HepG2 (cell line): ENCODE data around the gene EPB41L5. TPM values are rescaled to one million over a fixed set of nuclear protein-coding genes. Genes with fewer than 3 reads are reported as not detected.

Experiments
- ATAC-seq: fragments of 200-7000 bp; cut with Tn5 transposase; 3 replicates; pipeline ENCODE4 v1.9.1; 2020; ENCODE audit warnings: mild to moderate bottlenecking, moderate library complexity
- Bru-seq: library from RNA; stranded (reverse); fragments of 400-500 nt; gene quantifications from one replicate; lab custom pipeline; 2021; lab: Mats Ljungman, UMichigan
- BruChase-seq, 2 experiments: library from RNA; stranded (reverse); fragments of 400-500 nt; gene quantifications; one replicate each; lab custom pipeline; 2021; lab: Mats Ljungman, UMichigan
- BruUV-seq: library from RNA; stranded (reverse); fragments of 400-500 nt; replicated peaks from 2 replicates; lab custom pipeline; 2021; lab: Mats Ljungman, UMichigan
- CTCF ChIA-PET: fragments of 300-600 bp; formaldehyde crosslinking; extraction: SDS; loops from one replicate; lab custom pipeline; 2021; ENCODE audit warnings: low total read pairs, inconsistent platforms, low intra/inter-chr PET ratio; lab: Yijun Ruan, JAX
- POLR2A ChIA-PET: fragments of 350-600 bp; sonication (Branson Sonifier 250); formaldehyde crosslinking; loops from one replicate; lab custom pipeline; 2020; ENCODE audit warnings: antibody characterized with exemption, inconsistent platforms; lab: Yijun Ruan, JAX
- DNase-seq: peaks from one replicate; pipeline ENCODE4 v3.0.0-alpha.2; 2015; ENCODE audit warnings: low spot score
- FAIRE-seq: peaks from 3 replicates; lab custom pipeline; 2011; peaks lifted over from hg19 to GRCh38; lab: Jason Lieb, UNC
- H2AFZ ChIP-seq: one replicate; pipeline ENCODE4 v1.6.1; 2011; ENCODE audit warnings: low read length, inconsistent platforms
- H3K27ac ChIP-seq: fragments of 300-600 bp; 3 replicates; pipeline ENCODE4 v1.8.0; 2011; ENCODE audit warnings: mixed run types, mild to moderate bottlenecking, mixed read lengths, low read length, inconsistent platforms; ENCODE audit not compliant: insufficient read depth; ENCODE audit errors: extremely low read length
- H3K27me3 ChIP-seq, 2 experiments: fragments of 200-600 bp in 1 of 2; 2 replicates in 1 of 2; 3 replicates in 1 of 2; pipeline versions ENCODE4 v1.6.0 to v1.8.0; 2011; ENCODE audit warnings: low read length in 2 of 2, mild to moderate bottlenecking in 2 of 2, moderate library complexity in 2 of 2, inconsistent platforms in 1 of 2; ENCODE audit not compliant: insufficient read depth in 2 of 2, control insufficient read depth in 1 of 2
- H3K36me3 ChIP-seq, 2 experiments: fragments of 200-600 bp in 1 of 2; replicated peaks in 1 of 2; 2 replicates in 1 of 2; 3 replicates in 1 of 2; pipeline versions ENCODE4 v1.5.1 to v1.8.0; 2011; ENCODE audit warnings: low read length in 2 of 2, inconsistent platforms in 1 of 2; ENCODE audit not compliant: insufficient read depth in 2 of 2, control insufficient read depth in 1 of 2
- H3K4me1 ChIP-seq: 2 replicates; pipeline ENCODE4 v1.5.1; 2012; ENCODE audit warnings: low read length, inconsistent platforms; ENCODE audit not compliant: insufficient read depth
- H3K4me2 ChIP-seq: 2 replicates; pipeline ENCODE4 v1.6.0; 2011; ENCODE audit warnings: low read depth, low read length, inconsistent platforms
- H3K4me3 ChIP-seq, 3 experiments: fragments of 200-600 bp in 1 of 3; sonication (generic), shearing (Covaris generic) in 1 of 3; replicated peaks in 1 of 3; 2 replicates each; pipeline ENCODE4 v1.5.1; 2011 to 2016; ENCODE audit warnings: low read length in 3 of 3, inconsistent platforms in 2 of 3, low read depth in 2 of 3, mild to moderate bottlenecking in 2 of 3, control low read depth in 1 of 3, mixed read lengths in 1 of 3; ENCODE audit not compliant: insufficient read depth in 1 of 3
- H3K79me2 ChIP-seq: one replicate; pipeline ENCODE4 v1.6.1; 2011; ENCODE audit warnings: low read length, inconsistent platforms; ENCODE audit not compliant: insufficient read depth
- H3K9ac ChIP-seq: 2 replicates; pipeline ENCODE4 v1.6.0; 2011; ENCODE audit warnings: mild to moderate bottlenecking, low read depth, low read length, inconsistent platforms; ENCODE audit not compliant: insufficient read depth
- H3K9me3 ChIP-seq: 2 replicates; pipeline ENCODE4 v1.5.1; 2012; ENCODE audit warnings: mild to moderate bottlenecking, low read length
- H4K20me1 ChIP-seq: 2 replicates; pipeline ENCODE4 v1.6.0; 2011; ENCODE audit warnings: inconsistent platforms, mild to moderate bottlenecking, low read length, moderate library complexity; ENCODE audit not compliant: insufficient read depth
- ELF3 ChIP-seq: IDR thresholded peaks from 2 replicates; pipeline ENCODE4 v1.6.1; 2016; ENCODE audit warnings: missing genetic modification reagents, missing compliant biosample characterization
- EP300 ChIP-seq, 3 experiments: sonication (generic) in 1 of 3; formaldehyde crosslinking in 1 of 3; IDR thresholded peaks; 2 replicates each; pipeline versions ENCODE4 v1.5.1 to v1.6.1; 2011 to 2020; ENCODE audit warnings: low read depth in 2 of 3, low read length in 2 of 3, borderline replicate concordance in 1 of 3, improper control_type of control experiment in 1 of 3, mild to moderate bottlenecking in 1 of 3, missing genetic modification reagents in 1 of 3, moderate library complexity in 1 of 3
- GPN1 ChIP-seq: sonication (generic); formaldehyde crosslinking; IDR thresholded peaks from 2 replicates; pipeline ENCODE4 v1.5.1; 2020; ENCODE audit warnings: missing genetic modification reagents, borderline replicate concordance
- HNF4A ChIP-seq: sonication (generic); formaldehyde crosslinking; IDR thresholded peaks from 2 replicates; pipeline ENCODE4 v1.4.0; 2020; ENCODE audit warnings: missing genetic modification reagents
- KDM1A ChIP-seq: IDR thresholded peaks from 2 replicates; pipeline ENCODE4 v1.6.1; 2016; ENCODE audit warnings: missing compliant biosample characterization
- MAZ ChIP-seq, 2 experiments: sonication (generic) in 1 of 2; formaldehyde crosslinking in 1 of 2; IDR thresholded peaks; 2 replicates each; pipeline versions ENCODE4 v1.5.0 to v1.6.1; 2012 to 2020; ENCODE audit warnings: low read depth in 2 of 2, mild to moderate bottlenecking in 2 of 2, borderline replicate concordance in 1 of 2, improper control_type of control experiment in 1 of 2, low read length in 1 of 2, missing genetic modification reagents in 1 of 2, moderate library complexity in 1 of 2
- NCOR1 ChIP-seq: fragments of 200-600 bp; sonication (generic); IDR thresholded peaks from 2 replicates; pipeline ENCODE4 v1.7.0; 2017; ENCODE audit warnings: antibody characterized with exemption, low read length, borderline replicate concordance
- NFIB ChIP-seq: sonication (generic); formaldehyde crosslinking; IDR thresholded peaks from 2 replicates; pipeline ENCODE4 v1.9.0; 2021; ENCODE audit warnings: missing genetic modification reagents, mild to moderate bottlenecking, borderline replicate concordance
- RELA ChIP-seq: sonication (generic); formaldehyde crosslinking; IDR thresholded peaks from 2 replicates; pipeline ENCODE4 v1.4.0; 2020; ENCODE audit warnings: missing genetic modification reagents
- SNAI1 ChIP-seq: sonication (generic); formaldehyde crosslinking; IDR thresholded peaks from 2 replicates; pipeline ENCODE4 v1.5.0; 2020; ENCODE audit warnings: mild to moderate bottlenecking, missing genetic modification reagents, borderline replicate concordance
- ZKSCAN8 ChIP-seq: IDR thresholded peaks from 2 replicates; pipeline ENCODE4 v1.6.1; 2016; ENCODE audit warnings: borderline replicate concordance, missing genetic modification reagents, missing compliant biosample characterization
- ZNF660 ChIP-seq: sonication (generic); formaldehyde crosslinking; IDR thresholded peaks from 2 replicates; pipeline ENCODE4 v1.5.1; 2020; ENCODE audit warnings: mild to moderate bottlenecking, low read depth, missing genetic modification reagents, borderline replicate concordance
- WGBS: methylation state at CpG from one replicate; pipeline ENCODE4 v1.1.6; 2017; ENCODE audit warnings: low lambda C conversion rate; 5-methylcytosine and 5-hydroxymethylcytosine counted together
- in situ Hi-C: cut with HindIII; loops from 2 replicates; pipeline ENCODE4 v1.10.0; 2017; ENCODE audit warnings: low pct_unique_long_range_greater_than_20kb; ENCODE audit not compliant: extremely low pct_ligation_motif_present
- intact Hi-C: fragments of 100-400 bp; cut with micrococcal nuclease; formaldehyde crosslinking; loops from one replicate; pipeline ENCODE4 v1.10.0; 2022; ENCODE audit not compliant: unreplicated experiment
- long read RNA-seq, 2 experiments: library from RNA in 1 of 2; library from polyadenylated mRNA in 1 of 2; stranded (forward) in 1 of 2; unstranded in 1 of 2; transcript quantifications; one replicate each; pipeline ENCODE4 v2.0.0, GENCODE V29; 2019 to 2022
- polyA minus RNA-seq, 3 experiments: library from RNA; depleted of rRNA, polyadenylated mRNA; stranded (reverse); fragments of >200 nt; gene quantifications; 2 replicates each; pipeline ENCODE4 v1.2.3, GENCODE V29; 2011; ENCODE audit warnings: low replicate concordance in 1 of 3
- polyA plus RNA-seq, 8 experiments: library from polyadenylated mRNA; depleted of rRNA in 3 of 8; stranded (reverse) in 7 of 8; unstranded in 1 of 8; fragments of >200 nt; fragmentation: Illumina TruSeq in 4 of 8; extraction: Trizol in 4 of 8; gene quantifications; 2 replicates each; pipeline versions ENCODE4 v1.2.1 to v1.2.3, GENCODE V29; 2011 to 2016; ENCODE audit warnings: low read depth in 4 of 8, missing spikeins in 1 of 8, mixed read lengths in 1 of 8; ENCODE audit not compliant: insufficient read depth in 1 of 8
- total RNA-seq, 5 experiments: library from RNA; depleted of rRNA; stranded (reverse); fragments of >200 nt; fragmentation: Illumina TruSeq; extraction: Trizol; gene quantifications; 2 replicates each; pipeline ENCODE4 v1.2.3, GENCODE V29; 2016; ENCODE audit warnings: low read depth in 1 of 5
- TF ChIP-seq, protein P1 (sequence below): sonication (generic); formaldehyde crosslinking; IDR thresholded peaks from 2 replicates; pipeline ENCODE4 v1.8.0; 2022; ENCODE audit warnings: mild to moderate bottlenecking, missing genetic modification reagents
- TF ChIP-seq, protein P2 (sequence below): IDR thresholded peaks from 2 replicates; pipeline ENCODE4 v1.6.1; 2016; ENCODE audit warnings: mild to moderate bottlenecking, missing biosample characterization, missing genetic modification reagents

The EPB41L5 gene
- total RNA-seq (2016; rRNA removed; fragmentation: Illumina TruSeq; extraction: Trizol) = 47.5 and 64.6 TPM in 2 replicates
- total RNA-seq (2016; cell fraction: cytosol; rRNA removed; fragmentation: Illumina TruSeq; extraction: Trizol; ENCODE audit: low read depth) = 99.6 and 115 TPM in 2 replicates
- 44.8 and 61.7 TPM in 2 replicates for total RNA-seq (2016; cell fraction: insoluble cytoplasmic fraction; rRNA removed; fragmentation: Illumina TruSeq; extraction: Trizol)
- total RNA-seq (2016; cell fraction: membrane; rRNA removed; fragmentation: Illumina TruSeq; extraction: Trizol) = 54.2 and 59.7 TPM in 2 replicates
- 92.1 and 96.5 TPM in 2 replicates for total RNA-seq (2016; cell fraction: nucleus; rRNA removed; fragmentation: Illumina TruSeq; extraction: Trizol)
- 33.6 and 40.5 TPM in 2 replicates for polyA plus RNA-seq (2011; rRNA removed)
- 18.0 and 25.9 TPM in 2 replicates for polyA plus RNA-seq (2011; cell fraction: cytosol; rRNA removed)
- 52.7 and 57.0 TPM in 2 replicates for polyA plus RNA-seq (2011; cell fraction: nucleus; rRNA removed)
- 27.8 and 36.9 TPM in 2 replicates for polyA plus RNA-seq (2012)
- polyA plus RNA-seq (2016; cell fraction: cytosol; fragmentation: Illumina TruSeq; extraction: Trizol; ENCODE audit: low read depth) = 2.2 and 2.3 TPM in 2 replicates
- polyA plus RNA-seq (2016; cell fraction: insoluble cytoplasmic fraction; fragmentation: Illumina TruSeq; extraction: Trizol; ENCODE audit: low read depth) = 42.1 and 46.5 TPM in 2 replicates
- 6.1 and 6.6 TPM in 2 replicates for polyA plus RNA-seq (2016; cell fraction: membrane; fragmentation: Illumina TruSeq; extraction: Trizol; ENCODE audit: low read depth)
- polyA plus RNA-seq (2016; cell fraction: nucleus; fragmentation: Illumina TruSeq; extraction: Trizol; ENCODE audit: insufficient read depth, low read depth) = 58.6 and 59.7 TPM in 2 replicates
- polyA minus RNA-seq (2011; rRNA and poly(A)+ RNA removed; ENCODE audit: low replicate concordance) = 1.2 and 68.6 TPM in 2 replicates
- polyA minus RNA-seq (2011; cell fraction: cytosol; rRNA and poly(A)+ RNA removed) = 53.8 and 54.3 TPM in 2 replicates
- 328 and 391 TPM in 2 replicates for polyA minus RNA-seq (2011; cell fraction: nucleus; rRNA and poly(A)+ RNA removed)
- percentile 91 among the genes with signal in this experiment for Bru-seq, nascent RNA
- BruChase-seq, experiment 1, labeled RNA remaining after a 6-hour chase = percentile 93 among the genes with signal in this experiment
- percentile 92 among the genes with signal in this experiment for BruChase-seq, experiment 2, labeled RNA remaining after a 2-hour chase
- long read RNA-seq, experiment 1, transcript EPB41L5-202 (17 exons, 1,777 nt) = major isoform, 24 of 36 reads
- long read RNA-seq, experiment 1, partial matches to known transcripts = 5 of 36 reads
- long read RNA-seq, experiment 1, other reads (novel, unspliced or antisense) = 6 of 36 reads
- long read RNA-seq, experiment 2, full-length matches to known transcripts = 9 of 47 reads
- long read RNA-seq, experiment 2, partial matches to known transcripts = 3 of 47 reads
- long read RNA-seq, experiment 2, other reads (novel, unspliced or antisense) = 35 of 47 reads

DNA sequence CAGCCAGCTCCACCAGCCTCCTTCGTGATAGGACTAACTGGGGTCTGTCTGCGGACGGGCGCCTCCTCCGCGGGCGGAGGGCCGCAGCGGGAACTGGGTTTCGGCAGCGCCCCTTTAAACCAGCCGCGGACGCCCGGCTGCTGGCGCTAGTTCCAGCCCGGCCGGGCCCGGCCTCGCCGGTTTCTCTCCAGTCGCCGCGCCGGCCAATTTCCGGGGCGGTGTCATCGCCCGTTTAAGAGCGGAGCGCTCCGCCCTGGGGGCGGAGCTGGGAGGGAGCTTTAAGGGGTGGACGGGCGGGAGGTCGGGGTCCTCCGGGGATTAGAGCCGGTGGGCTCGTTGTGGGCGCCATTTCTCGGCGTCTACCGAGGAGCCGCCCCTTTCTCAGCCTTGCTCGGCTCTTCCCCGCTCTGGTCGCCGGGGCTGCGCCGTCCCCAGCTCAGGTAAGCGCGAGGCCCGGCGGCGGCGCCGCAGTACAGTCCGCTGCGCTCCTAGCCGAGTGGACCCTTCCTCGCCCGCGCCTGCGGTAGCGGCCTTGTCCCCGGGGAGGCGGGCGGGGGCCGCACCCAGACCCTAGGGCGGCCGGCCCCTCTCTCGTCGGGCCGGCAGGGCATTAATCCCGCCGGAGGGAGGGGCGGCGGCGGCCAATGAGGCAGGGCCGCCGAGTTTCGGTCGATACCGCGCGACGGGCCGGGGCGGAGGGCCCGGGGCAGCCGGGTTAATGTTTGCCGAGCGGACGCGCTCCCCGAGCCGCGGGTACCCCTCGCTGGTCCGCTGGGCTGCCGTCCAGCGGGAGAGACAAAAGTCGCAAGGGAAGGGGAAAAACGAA, at the start of gene EPB41L5:
EPB41L5 (plus strand) TSS at position 307 of the 826 bp plus-strand sequence. CDS start 6,008 bp downstream, outside the sequence.
- H3K36me3 ChIP-seq = no peaks in the 10 kb centered on the region
- peaks cover 42% of the 10 kb centered on the region for H3K4me1 ChIP-seq
- peak within 1 kb of the TSS; percentile 96 for H3K27ac ChIP-seq
- peaks cover 24% of the 10 kb centered on the region for H4K20me1 ChIP-seq
- DNase-seq = peak; percentile 92
- in situ Hi-C loops = no loop called here
- WGBS = under 1% methylated on average over 65 of the region's 104 CpGs
- H3K4me2 ChIP-seq = peak within 1 kb of the TSS; percentile 100
- peaks cover 44% of the 10 kb centered on the region for H3K79me2 ChIP-seq
- no TSS peak for BruUV-seq
- intact Hi-C loops = loop anchor here (2.0 to 5.0 kb wide), 3 partner anchors 54 to 254 kb away; partner anchors contain the start of gene PTPN4
- POLR2A ChIA-PET = interaction anchor here (0.6 to 2.7 kb wide), 18 partner anchors 9 to 335 kb away, joined by 3 to 16 read pairs (median 4); partner anchors contain the start of genes PTPN4 and TMEM177
- CTCF ChIA-PET = no interaction called here
- peak; percentile 86 for ATAC-seq
- H3K4me3 ChIP-seq = peak within 1 kb of the TSS; percentile 85 to 88 (median 87)
- no peaks in the 10 kb centered on the region for H3K9me3 ChIP-seq
- peak within 1 kb of the TSS; percentile 92 for H3K9ac ChIP-seq
- FAIRE-seq = no peak
- H3K27me3 ChIP-seq = no peaks in the 10 kb centered on the region; a peak in 2 of 5 replicates
- H2AFZ ChIP-seq = peak within 1 kb of the TSS; percentile 55
- TF ChIP-seq ELF3 (CRISPR knock-in tag) (peak; percentile 91), NCOR1 (peak; percentile 78), ZKSCAN8 (CRISPR knock-in tag) (peak; percentile 91), KDM1A (CRISPR knock-in tag) (peak; percentile 28; the same call in 1 of the 2 replicates), NFIB (no peak), ZNF660 (CRISPR knock-in tag) (no peak), SNAI1 (CRISPR knock-in tag) (no peak), RELA (CRISPR knock-in tag) (no peak), GPN1 (CRISPR knock-in tag) (no peak), MAZ (IDR thresholded peaks at IDR 0.05; ENCODE audit: borderline replicate concordance, low read depth, low read length) (peak; percentile 94), MAZ (CRISPR knock-in tag; IDR thresholded peaks at IDR 0.05; ENCODE audit: low read depth) (peak; percentile 98), EP300 (IDR thresholded peaks at IDR 0.05; ENCODE audit: low read depth in 2 of 2, low read length in 2 of 2) (peak in 1 of 2 experiments; percentile 47; a peak in 3 of 4 replicates), EP300 (CRISPR knock-in tag; IDR thresholded peaks at IDR 0.05; ENCODE audit: borderline replicate concordance) (no peak), HNF4A (CRISPR knock-in tag) (peak; percentile 6; the same call in 1 of the 2 replicates)
- TF ChIP-seq, protein P1, sequence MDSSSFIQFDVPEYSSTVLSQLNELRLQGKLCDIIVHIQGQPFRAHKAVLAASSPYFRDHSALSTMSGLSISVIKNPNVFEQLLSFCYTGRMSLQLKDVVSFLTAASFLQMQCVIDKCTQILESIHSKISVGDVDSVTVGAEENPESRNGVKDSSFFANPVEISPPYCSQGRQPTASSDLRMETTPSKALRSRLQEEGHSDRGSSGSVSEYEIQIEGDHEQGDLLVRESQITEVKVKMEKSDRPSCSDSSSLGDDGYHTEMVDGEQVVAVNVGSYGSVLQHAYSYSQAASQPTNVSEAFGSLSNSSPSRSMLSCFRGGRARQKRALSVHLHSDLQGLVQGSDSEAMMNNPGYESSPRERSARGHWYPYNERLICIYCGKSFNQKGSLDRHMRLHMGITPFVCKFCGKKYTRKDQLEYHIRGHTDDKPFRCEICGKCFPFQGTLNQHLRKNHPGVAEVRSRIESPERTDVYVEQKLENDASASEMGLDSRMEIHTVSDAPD (CRISPR knock-in tag) = peak; percentile 23; the same call in 1 of the 2 replicates
- TF ChIP-seq, protein P2, sequence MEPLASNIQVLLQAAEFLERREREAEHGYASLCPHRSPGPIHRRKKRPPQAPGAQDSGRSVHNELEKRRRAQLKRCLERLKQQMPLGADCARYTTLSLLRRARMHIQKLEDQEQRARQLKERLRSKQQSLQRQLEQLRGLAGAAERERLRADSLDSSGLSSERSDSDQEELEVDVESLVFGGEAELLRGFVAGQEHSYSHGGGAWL (CRISPR knock-in tag) = peak; percentile 90
